H9 (cell line): ENCODE data around the gene FBXO28. TPM values are rescaled to one million over a fixed set of nuclear protein-coding genes. Genes with fewer than 3 reads are reported as not detected.

Source experiments
- DNase-seq: peaks from one replicate; pipeline ENCODE4 v3.0.0-alpha.2; 2017
- H2AFZ ChIP-seq: one replicate; pipeline ENCODE4 v1.6.1; 2013; ENCODE audit warnings: mild to moderate bottlenecking, low read length, control low read depth, moderate library complexity
- H2AK5ac ChIP-seq: 2 replicates; pipeline ENCODE4 v1.6.1; 2013; ENCODE audit warnings: low read length, control low read depth, mixed read lengths; ENCODE audit not compliant: insufficient read length
- H2BK120ac ChIP-seq: one replicate; pipeline ENCODE4 v1.6.1; 2013; ENCODE audit warnings: low read depth, mild to moderate bottlenecking, low read length, control low read depth, inconsistent platforms; ENCODE audit not compliant: poor library complexity, severe bottlenecking
- H2BK12ac ChIP-seq: 2 replicates; pipeline ENCODE4 v1.6.1; 2013; ENCODE audit warnings: low read length, control low read depth, mixed read lengths, low read depth; ENCODE audit not compliant: insufficient read length
- H2BK15ac ChIP-seq: 2 replicates; pipeline ENCODE4 v1.6.1; 2013; ENCODE audit warnings: low read depth, low read length, control low read depth
- H2BK20ac ChIP-seq: one replicate; pipeline ENCODE4 v1.6.1; 2013; ENCODE audit warnings: low read depth, mild to moderate bottlenecking, low read length, control low read depth, inconsistent platforms; ENCODE audit not compliant: poor library complexity, severe bottlenecking
- H2BK5ac ChIP-seq: 2 replicates; pipeline ENCODE4 v1.6.1; 2013; ENCODE audit warnings: low read length, control low read depth, mixed read lengths; ENCODE audit not compliant: insufficient read length
- H3K14ac ChIP-seq: 2 replicates; pipeline ENCODE4 v1.6.1; 2013; ENCODE audit warnings: low read length, control low read depth; ENCODE audit not compliant: insufficient read depth
- H3K18ac ChIP-seq: 2 replicates; pipeline ENCODE4 v1.6.1; 2013; ENCODE audit warnings: low read depth, mild to moderate bottlenecking, mixed read lengths, low read length, control low read depth; ENCODE audit not compliant: insufficient read length
- H3K23ac ChIP-seq: 2 replicates; pipeline ENCODE4 v1.6.1; 2013; ENCODE audit warnings: low read length, control low read depth, mixed read lengths, low read depth; ENCODE audit not compliant: insufficient read length
- H3K23me2 ChIP-seq: 2 replicates; pipeline ENCODE4 v1.6.1; 2013; ENCODE audit warnings: low read depth, mild to moderate bottlenecking, mixed read lengths, low read length, control low read depth; ENCODE audit not compliant: insufficient read length, poor library complexity, severe bottlenecking
- H3K27ac ChIP-seq: 2 replicates; pipeline ENCODE4 v1.5.1; 2013; ENCODE audit warnings: low read length, control low read depth, mixed read lengths, low read depth; ENCODE audit not compliant: insufficient read length
- H3K27me3 ChIP-seq: 2 replicates; pipeline ENCODE4 v1.6.1; 2013; ENCODE audit warnings: low read length, control low read depth, inconsistent platforms; ENCODE audit not compliant: insufficient read depth
- H3K4ac ChIP-seq: 2 replicates; pipeline ENCODE4 v1.6.1; 2013; ENCODE audit warnings: low read depth, mild to moderate bottlenecking, control low read depth, inconsistent platforms, low read length, moderate library complexity
- H3K4me1 ChIP-seq: 2 replicates; pipeline ENCODE4 v1.6.1; 2013; ENCODE audit warnings: low read length, control low read depth, inconsistent platforms; ENCODE audit not compliant: insufficient read depth
- H3K4me2 ChIP-seq: 2 replicates; pipeline ENCODE4 v1.6.1; 2013; ENCODE audit warnings: low read length, control low read depth, mixed read lengths; ENCODE audit not compliant: insufficient read length, insufficient read depth
- H3K56ac ChIP-seq: 2 replicates; pipeline ENCODE4 v1.6.1; 2013; ENCODE audit warnings: low read depth, mild to moderate bottlenecking, mixed read lengths, low read length, control low read depth; ENCODE audit not compliant: insufficient read length
- H3K79me1 ChIP-seq: 2 replicates; pipeline ENCODE4 v1.6.1; 2013; ENCODE audit warnings: low read depth, mild to moderate bottlenecking, moderate library complexity, low read length, control low read depth, inconsistent platforms; ENCODE audit not compliant: insufficient read depth, poor library complexity, severe bottlenecking
- H3K79me2 ChIP-seq: 2 replicates; pipeline ENCODE4 v1.6.1; 2013; ENCODE audit warnings: low read length, control low read depth, inconsistent platforms; ENCODE audit not compliant: insufficient read depth
- H3K9ac ChIP-seq: 2 replicates; pipeline ENCODE4 v1.6.1; 2013; ENCODE audit warnings: low read length, control low read depth, mixed read lengths; ENCODE audit not compliant: insufficient read length; ENCODE audit errors: extremely low read depth
- H3K9me3 ChIP-seq: one replicate; pipeline ENCODE4 v1.6.1; 2013; ENCODE audit warnings: low read depth, low read length, inconsistent platforms; ENCODE audit not compliant: control insufficient read depth
- H3T11ph ChIP-seq: one replicate; pipeline ENCODE4 v1.6.1; 2013; ENCODE audit warnings: mild to moderate bottlenecking, low read length, control low read depth, inconsistent platforms
- H4K20me1 ChIP-seq: one replicate; pipeline ENCODE4 v1.6.1; 2013; ENCODE audit not compliant: control insufficient read depth, insufficient read length, insufficient read depth
- H4K5ac ChIP-seq: 2 replicates; pipeline ENCODE4 v1.6.1; 2013; ENCODE audit warnings: low read depth, mild to moderate bottlenecking, mixed read lengths, low read length, control low read depth; ENCODE audit not compliant: insufficient read length
- H4K8ac ChIP-seq: replicated peaks from 2 replicates; pipeline ENCODE4 v1.6.1; 2013; ENCODE audit warnings: low read length, control low read depth, mixed read lengths, low read depth; ENCODE audit not compliant: insufficient read length
- H4K91ac ChIP-seq: 2 replicates; pipeline ENCODE4 v1.6.1; 2013; ENCODE audit warnings: low read depth, mild to moderate bottlenecking, moderate library complexity, mixed read lengths, low read length, control low read depth; ENCODE audit not compliant: insufficient read length
- H3K27ac Mint-ChIP-seq, 3 experiments: 2 replicates in 2 of 3; 3 replicates in 1 of 3; pipeline ENCODE4 v1.8.0; 2020 to 2021; ENCODE audit warnings: mixed read lengths in 3 of 3, mild to moderate bottlenecking in 1 of 3, moderate library complexity in 1 of 3
- H3K27me3 Mint-ChIP-seq: 2 replicates; pipeline ENCODE4 v1.8.0; 2021; ENCODE audit warnings: low read depth, mild to moderate bottlenecking, moderate library complexity, mixed read lengths
- H3K36me3 Mint-ChIP-seq, 3 experiments: 2 replicates in 2 of 3; 3 replicates in 1 of 3; pipeline ENCODE4 v1.8.0; 2020 to 2021; ENCODE audit warnings: low read depth in 3 of 3, mixed read lengths in 3 of 3; ENCODE audit not compliant: insufficient read depth in 1 of 3
- H3K4me1 Mint-ChIP-seq, 2 experiments: 2 replicates each; pipeline ENCODE4 v1.8.0; 2020; ENCODE audit warnings: mixed read lengths in 2 of 2
- H3K4me3 Mint-ChIP-seq, 2 experiments: 2 replicates in 1 of 2; 3 replicates in 1 of 2; pipeline ENCODE4 v1.8.0; 2020 to 2021; ENCODE audit warnings: mild to moderate bottlenecking in 2 of 2, mixed read lengths in 2 of 2, moderate library complexity in 1 of 2
- H3K9me3 Mint-ChIP-seq, 2 experiments: 2 replicates in 1 of 2; 3 replicates in 1 of 2; pipeline ENCODE4 v1.8.0; 2020; ENCODE audit warnings: mild to moderate bottlenecking in 2 of 2, mixed read lengths in 2 of 2, moderate library complexity in 1 of 2
- CTCF ChIP-seq: fragments of 200-600 bp; sonication (generic); conservative IDR thresholded peaks from 3 replicates; pipeline ENCODE4 v1.8.0; 2021; ENCODE audit warnings: antibody characterized with exemption, mild to moderate bottlenecking
- WGBS: extraction: QIAGEN DNeasy Blood & Tissue Kit; methylation state at CpG from one replicate; pipeline ENCODE4 v1.1.7; 2013; ENCODE audit warnings: missing lambda C conversion rate, low lambda C conversion rate, mixed read lengths; ENCODE audit not compliant: insufficient read length; ENCODE audit errors: extremely low coverage; 5-methylcytosine and 5-hydroxymethylcytosine counted together
- total RNA-seq: library from RNA; stranded (reverse); gene quantifications from 2 replicates; pipeline ENCODE4 v1.2.1, GENCODE V29; 2021

FBXO28 gene
- total RNA-seq, 1 experiment from 2014 or later = 55.0 TPM

- no peak overlapping the region for H3K9ac ChIP-seq
Observed at GRCh38 chr1:224089583-224089982, 24.3 kb upstream of the FBXO28 start.

More at GRCh38 chr1:224089583-224089982, 24.3 kb upstream of the FBXO28 start:
- H3K4me1 ChIP-seq = no peaks in the 10 kb centered on the region; the same call in 1 of the 2 replicates
- H2BK120ac ChIP-seq = no peak overlapping the region
- Mint-ChIP-seq H3K4me1 (peaks cover 8 to 9% of the 10 kb centered on the region in 2 experiments; a peak in 3 of 4 replicates), H3K36me3 (no peaks in the 10 kb centered on the region), H3K9me3 (peaks cover 0 to 2% of the 10 kb centered on the region in 2 experiments; a peak in 2 of 5 replicates), H3K4me3 (no peak overlapping the region), H3K27ac (no peak overlapping the region), H3K27me3 (no peaks in the 10 kb centered on the region)
- no peaks in the 10 kb centered on the region for H3K9me3 ChIP-seq
- H3K14ac ChIP-seq = no peak overlapping the region
- H3K23ac ChIP-seq = no peak overlapping the region
- no peak overlapping the region for H2BK5ac ChIP-seq
- no peak overlapping the region for H3K56ac ChIP-seq
- H3K79me1 ChIP-seq = no peaks in the 10 kb centered on the region
- no peaks in the 10 kb centered on the region for H3K27me3 ChIP-seq
- H4K5ac ChIP-seq = no peak overlapping the region
- H4K91ac ChIP-seq = no peak overlapping the region
- H3K23me2 ChIP-seq = no peaks in the 10 kb centered on the region
- H4K8ac ChIP-seq = no peak overlapping the region
- H4K20me1 ChIP-seq = no peaks in the 10 kb centered on the region
- H3K4me2 ChIP-seq = no peak overlapping the region
- no CpG with 5 or more reads among the region's 3 CpGs for WGBS
- no peak overlapping the region for H2AFZ ChIP-seq
- no peak overlapping the region for H2BK20ac ChIP-seq
- no peak for TF ChIP-seq CTCF
- H3K4ac ChIP-seq = no peak overlapping the region
- H2AK5ac ChIP-seq = no peak overlapping the region
- no peak overlapping the region for H3K27ac ChIP-seq
- no peak overlapping the region for H3T11ph ChIP-seq
- H3K18ac ChIP-seq = no peak overlapping the region
- no peak overlapping the region for H2BK12ac ChIP-seq
- DNase-seq = no peak
- no peaks in the 10 kb centered on the region for H3K79me2 ChIP-seq
- no peak overlapping the region for H2BK15ac ChIP-seq
